ENCODE results near the gene SDHD. TPM values are rescaled to one million over a fixed set of nuclear protein-coding genes. Genes with fewer than 3 reads are reported as not detected.

Gene SDHD
- total RNA-seq, 1 experiment from 2014 or later: 79.6 TPM

GRCh38 chr11:112128483-112129121, 41.9 kb downstream of the SDHD start:
- H3K27ac Mint-ChIP-seq: no peak overlapping the region; a peak in 1 of 7 replicates
- Histone ChIP-seq H4K20me1 (ENCODE audit: control insufficient read depth, insufficient read depth, insufficient read length) (no peaks in the 10 kb centered on the region), H2BK120ac (ENCODE audit: low read depth, low read length, poor library complexity, severe bottlenecking) (no peak overlapping the region), H2AFZ (ENCODE audit: low read length) (no peak overlapping the region), H3K4me1 (ENCODE audit: insufficient read depth, low read length) (no peaks in the 10 kb centered on the region), H3K79me1 (ENCODE audit: insufficient read depth, low read depth, low read length, poor library complexity, severe bottlenecking) (no peaks in the 10 kb centered on the region), H3K4ac (ENCODE audit: low read depth, low read length) (no peak overlapping the region), H4K8ac (replicated peaks; ENCODE audit: insufficient read length, low read depth, low read length) (no peak overlapping the region), H2BK20ac (ENCODE audit: low read depth, low read length, poor library complexity, severe bottlenecking) (no peak overlapping the region), H3K14ac (ENCODE audit: insufficient read depth, low read length) (no peak overlapping the region), H3K23me2 (ENCODE audit: insufficient read length, low read depth, low read length, poor library complexity, severe bottlenecking) (no peaks in the 10 kb centered on the region), H3K27me3 (ENCODE audit: insufficient read depth, low read length) (no peaks in the 10 kb centered on the region), H3K4me2 (ENCODE audit: insufficient read depth, insufficient read length, low read length) (no peak overlapping the region), H4K91ac (ENCODE audit: insufficient read length, low read depth, low read length) (no peak overlapping the region), H2BK15ac (ENCODE audit: low read depth, low read length) (no peak overlapping the region), H3K9me3 (ENCODE audit: control insufficient read depth, low read depth, low read length) (no peaks in the 10 kb centered on the region), H2BK5ac (ENCODE audit: insufficient read length, low read length) (no peak overlapping the region), H3K79me2 (ENCODE audit: insufficient read depth, low read length) (no peaks in the 10 kb centered on the region), H2BK12ac (ENCODE audit: insufficient read length, low read depth, low read length) (no peak overlapping the region), H3K56ac (ENCODE audit: insufficient read length, low read depth, low read length) (no peak overlapping the region), H4K5ac (ENCODE audit: insufficient read length, low read depth, low read length) (no peak overlapping the region), H2AK5ac (ENCODE audit: insufficient read length, low read length) (no peak overlapping the region), H3K9ac (ENCODE audit: extremely low read depth, insufficient read length, low read length) (no peak overlapping the region), H3K27ac (ENCODE audit: insufficient read length, low read depth, low read length) (no peak overlapping the region), H3K23ac (ENCODE audit: insufficient read length, low read depth, low read length) (no peak overlapping the region), H3T11ph (ENCODE audit: low read length) (no peak overlapping the region), H3K18ac (ENCODE audit: insufficient read length, low read depth, low read length) (no peak overlapping the region)
- no peaks in the 10 kb centered on the region for H3K27me3 Mint-ChIP-seq (ENCODE audit: low read depth)
- TF ChIP-seq CTCF (conservative IDR thresholded peaks at IDR 0.05): no peak
- no peak for DNase-seq
- no peaks in the 10 kb centered on the region for H3K36me3 Mint-ChIP-seq (ENCODE audit: insufficient read depth in 1 of 3, low read depth in 3 of 3)
- H3K4me1 Mint-ChIP-seq: no peaks in the 10 kb centered on the region; a peak in 1 of 4 replicates
- no CpG with 5 or more reads among the region's 3 CpGs for WGBS (ENCODE audit: extremely low coverage, insufficient read length, low lambda C conversion rate)
- H3K4me3 Mint-ChIP-seq: no peak overlapping the region
- H3K9me3 Mint-ChIP-seq: no peaks in the 10 kb centered on the region
